Measurements from ENCODE around the gene TJP3.

TJP3 gene

DNA sequence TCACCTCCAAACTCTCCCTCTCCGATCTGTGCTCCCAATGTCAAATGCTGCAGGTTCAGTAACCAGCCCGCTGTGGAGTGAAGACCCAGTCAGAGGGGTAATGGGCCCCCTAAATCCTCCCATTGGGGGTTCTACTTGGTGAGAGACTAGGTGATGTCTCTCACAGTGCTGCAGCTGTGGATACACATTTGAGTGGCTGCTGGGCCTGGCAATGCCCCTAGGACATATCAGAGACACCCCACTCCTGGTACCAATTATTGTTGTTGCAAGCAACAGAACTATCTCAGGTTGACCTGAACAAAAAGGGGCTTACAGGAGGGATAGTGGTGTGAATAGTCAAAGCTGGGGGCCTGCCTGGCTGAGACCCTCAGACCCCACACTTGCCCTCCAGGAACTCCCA lies 73.4 kb downstream of the TJP3 start:
- in situ Hi-C loops (cut with HindIII; ENCODE audit: low sequenced_read_pairs): loop anchor here (25.0 kb wide), 2 partner anchors 206 to 431 kb away; partner anchors contain the start of gene EEF2

DNA sequence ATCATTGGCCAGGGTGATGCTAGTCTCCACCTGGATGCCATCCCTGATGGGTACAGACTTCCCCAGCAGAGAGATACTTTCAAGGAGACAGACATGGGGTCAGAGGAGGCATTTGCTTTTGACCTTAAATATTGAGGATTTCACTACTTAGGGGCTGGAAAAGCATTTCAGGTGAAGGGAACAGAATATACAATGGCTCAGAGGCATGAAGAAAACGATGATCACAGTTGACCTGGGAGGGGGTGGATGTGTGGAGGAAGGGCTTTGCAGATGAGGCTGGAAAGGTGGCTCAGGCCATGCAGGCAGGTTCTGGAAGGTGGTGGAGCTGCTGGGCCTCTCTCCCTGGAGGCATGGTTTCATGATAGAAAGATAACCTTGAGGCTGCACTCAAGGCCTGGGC lies 74.1 kb downstream of the TJP3 start:
- in situ Hi-C loops (cut with HindIII; ENCODE audit: low sequenced_read_pairs): loop anchor here (25.0 kb wide), 2 partner anchors 205 to 430 kb away; partner anchors contain the start of gene EEF2

DNA sequence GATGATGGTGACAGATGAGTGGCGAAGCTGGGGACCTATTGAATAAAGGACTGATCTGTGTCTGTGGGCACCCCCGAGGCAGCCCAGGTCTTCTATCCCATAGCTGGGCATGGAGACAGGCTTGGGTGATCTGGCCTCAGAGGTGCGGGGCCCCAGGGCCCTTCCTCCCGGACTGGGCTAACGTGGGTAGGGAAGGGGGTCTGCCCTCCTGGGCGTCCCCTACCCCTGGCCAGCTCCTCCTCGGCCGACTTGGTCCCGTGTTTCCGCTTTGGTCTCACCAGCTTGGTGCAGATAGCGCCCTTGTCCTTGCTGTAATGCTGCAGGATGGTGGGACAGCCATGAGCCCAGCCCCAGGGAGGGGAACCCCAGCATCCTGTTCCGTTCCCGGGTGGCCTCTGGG lies 74.7 kb downstream of the TJP3 start:
- in situ Hi-C loops (cut with HindIII; ENCODE audit: low sequenced_read_pairs): loop anchor here (25.0 kb wide), 2 partner anchors 204 to 429 kb away; partner anchors contain the start of gene EEF2

DNA sequence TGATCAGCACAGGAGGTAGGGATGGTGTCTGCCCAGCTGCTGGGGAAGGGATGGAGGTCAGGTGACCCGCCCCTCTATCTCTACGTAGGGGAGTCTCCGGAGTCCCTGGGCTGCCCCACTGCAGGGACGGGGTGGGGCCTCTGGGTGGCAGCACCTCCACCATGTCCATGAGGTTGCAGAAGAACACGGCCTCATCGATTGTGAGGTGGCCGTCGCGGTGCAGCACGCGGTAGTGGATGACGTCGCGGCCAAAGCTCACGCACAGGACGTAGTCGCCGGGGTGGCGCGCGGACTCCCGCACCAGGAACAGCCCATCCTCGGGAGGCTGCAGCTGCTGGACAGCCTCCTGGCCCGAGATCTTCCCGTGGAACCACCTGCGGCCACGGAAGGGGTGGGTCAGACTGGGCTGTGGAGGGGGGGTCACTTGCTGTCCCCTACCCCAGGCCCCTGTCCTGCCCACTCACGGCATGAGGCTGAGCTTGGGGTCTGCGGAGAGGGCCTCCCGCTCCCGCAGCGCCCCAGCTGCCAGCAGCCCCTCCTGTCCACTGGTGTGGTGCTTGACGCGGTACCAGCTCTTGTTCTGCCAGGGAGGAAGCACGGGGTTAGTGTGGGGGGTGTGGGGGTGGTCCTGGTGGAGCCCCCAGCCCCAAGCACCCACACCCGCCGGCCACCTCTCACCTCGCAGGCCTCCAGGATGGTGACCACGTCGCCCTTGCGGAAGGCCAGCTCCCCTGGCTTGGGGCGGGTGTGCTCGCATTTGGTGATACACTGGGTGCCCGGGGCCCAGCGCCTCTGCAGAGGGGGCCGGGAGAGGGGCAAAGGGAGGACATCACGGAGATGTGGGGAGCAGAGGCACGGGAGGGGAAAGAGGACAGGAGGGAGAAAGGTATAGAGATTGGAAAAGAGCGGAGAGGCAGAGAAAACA lies 75.7 kb downstream of the TJP3 start:
- in situ Hi-C loops (cut with HindIII; ENCODE audit: low sequenced_read_pairs): loop anchor here (25.0 kb wide), 2 partner anchors 203 to 428 kb away; partner anchors contain the start of gene EEF2

DNA sequence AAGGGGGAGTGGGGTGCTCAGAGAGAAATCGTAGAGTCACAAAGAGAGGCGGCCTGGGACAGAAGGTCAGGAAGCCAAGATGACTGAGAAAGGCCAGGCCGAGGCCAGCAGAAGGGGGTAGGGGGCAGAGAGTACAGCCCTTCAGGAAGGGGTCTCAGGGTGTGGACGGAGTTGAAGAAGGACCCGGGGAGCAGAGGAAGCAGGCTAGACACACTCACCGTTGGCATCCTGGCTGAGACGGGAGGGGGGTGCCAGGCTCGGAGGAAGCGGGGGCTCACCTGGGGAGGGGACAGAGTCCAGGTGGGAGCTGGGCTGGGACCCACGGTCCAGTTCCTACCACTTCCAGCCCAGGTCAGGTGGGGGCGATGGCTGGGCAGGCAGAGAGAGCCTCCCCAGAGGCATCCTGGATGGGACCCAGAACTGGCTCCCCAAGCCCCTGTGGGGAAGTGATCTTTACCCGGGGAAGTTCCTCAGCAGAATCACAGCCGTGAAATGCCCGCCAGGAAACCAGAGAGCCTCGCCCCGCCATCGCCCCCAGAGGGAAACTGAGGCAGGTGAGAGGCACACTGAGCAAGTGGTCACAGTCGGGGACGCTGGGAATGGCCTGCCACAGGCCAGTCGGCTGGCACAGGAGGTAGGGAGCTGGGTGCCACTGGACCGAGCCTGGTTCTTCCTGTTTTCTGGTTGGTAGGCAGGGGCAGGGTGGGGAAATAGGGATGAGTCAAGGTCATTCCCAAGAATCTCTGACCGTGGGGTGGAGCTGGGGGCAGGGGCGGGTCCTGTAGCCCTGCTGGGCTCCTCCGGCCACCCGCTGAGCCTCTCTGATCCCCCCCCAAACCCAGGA lies 76.6 kb downstream of the TJP3 start:
- in situ Hi-C loops (cut with HindIII; ENCODE audit: low sequenced_read_pairs): loop anchor here (25.0 kb wide), 2 partner anchors 202 to 427 kb away; partner anchors contain the start of gene EEF2

DNA sequence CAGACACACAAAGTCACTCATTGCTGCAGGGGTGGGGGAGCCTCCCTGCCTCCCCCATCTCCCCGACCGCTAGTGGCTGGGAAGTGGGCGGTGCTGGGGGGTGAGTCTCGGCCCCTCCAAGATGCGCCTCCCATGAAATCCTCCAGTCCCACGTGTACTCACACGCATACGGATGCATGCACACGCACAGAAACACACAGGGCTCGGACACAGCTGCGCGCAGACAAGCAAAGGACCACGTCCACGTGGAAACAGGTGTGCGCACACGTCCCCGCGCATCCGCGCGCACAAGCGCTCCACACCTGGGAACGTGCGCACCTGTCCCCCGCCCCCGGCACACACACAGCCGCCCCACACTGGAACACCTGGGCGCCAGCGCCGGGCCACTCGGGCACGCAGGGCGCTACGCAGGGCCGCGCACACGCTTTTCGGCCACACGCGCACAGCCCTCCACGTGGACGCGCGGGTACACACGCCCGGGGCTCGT lies 77.3 kb downstream of the TJP3 start:
- in situ Hi-C loops (cut with HindIII; ENCODE audit: low sequenced_read_pairs): loop anchor here (25.0 kb wide), 2 partner anchors 202 to 427 kb away; partner anchors contain the start of gene EEF2

DNA sequence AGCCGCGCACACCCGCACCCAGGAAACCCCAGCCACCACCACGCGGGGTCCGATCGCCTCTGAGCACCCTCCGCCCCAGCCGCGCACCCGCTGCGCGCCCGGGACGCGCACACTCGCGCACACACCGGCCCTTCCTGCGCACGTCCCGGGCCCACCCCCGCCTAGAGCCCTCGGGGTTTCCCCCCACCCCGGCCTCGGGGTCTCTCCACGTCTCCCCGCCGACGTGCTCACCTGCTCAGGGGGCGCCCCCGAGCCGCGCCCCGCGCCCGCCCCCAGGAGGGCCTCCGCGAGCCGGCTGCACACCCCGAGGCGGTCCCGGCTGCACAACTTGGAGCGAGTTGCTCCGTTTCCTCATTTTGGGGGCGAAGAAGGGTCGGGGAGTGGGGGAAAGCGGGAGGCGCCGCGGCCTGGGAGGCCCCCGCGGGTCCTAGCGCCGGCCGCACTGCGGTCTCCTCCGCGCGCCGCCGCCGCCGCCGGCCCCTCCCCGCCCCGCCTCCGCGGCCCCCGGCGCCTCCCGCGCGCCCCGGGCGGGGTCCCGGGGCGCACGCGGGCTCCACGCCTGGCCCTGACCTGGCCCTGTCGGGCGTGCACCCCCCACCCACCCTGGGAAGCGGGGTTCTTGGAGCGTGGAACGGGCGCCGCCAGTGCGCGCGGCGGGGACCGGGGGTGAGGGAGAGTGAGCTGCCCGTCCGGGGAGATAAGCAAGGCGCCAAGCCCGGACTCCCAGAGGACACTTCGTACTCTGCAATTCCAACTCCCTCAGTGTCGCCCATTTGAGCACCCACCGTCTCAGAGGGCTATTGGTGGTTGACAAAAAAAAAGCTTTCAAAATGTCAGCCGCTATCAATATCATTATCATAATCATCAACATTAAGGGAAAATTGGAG lies 78.0 kb downstream of the TJP3 start, which contains the start of gene MATK:
TSS of gene MATK (minus strand) at position 444 of the 887 bp plus-strand sequence. CDS start 1,246 bp downstream, outside the sequence.
- in situ Hi-C loops (cut with HindIII; ENCODE audit: low sequenced_read_pairs): loop anchor here (25.0 kb wide), 2 partner anchors 201 to 426 kb away; partner anchors contain the start of gene EEF2

DNA sequence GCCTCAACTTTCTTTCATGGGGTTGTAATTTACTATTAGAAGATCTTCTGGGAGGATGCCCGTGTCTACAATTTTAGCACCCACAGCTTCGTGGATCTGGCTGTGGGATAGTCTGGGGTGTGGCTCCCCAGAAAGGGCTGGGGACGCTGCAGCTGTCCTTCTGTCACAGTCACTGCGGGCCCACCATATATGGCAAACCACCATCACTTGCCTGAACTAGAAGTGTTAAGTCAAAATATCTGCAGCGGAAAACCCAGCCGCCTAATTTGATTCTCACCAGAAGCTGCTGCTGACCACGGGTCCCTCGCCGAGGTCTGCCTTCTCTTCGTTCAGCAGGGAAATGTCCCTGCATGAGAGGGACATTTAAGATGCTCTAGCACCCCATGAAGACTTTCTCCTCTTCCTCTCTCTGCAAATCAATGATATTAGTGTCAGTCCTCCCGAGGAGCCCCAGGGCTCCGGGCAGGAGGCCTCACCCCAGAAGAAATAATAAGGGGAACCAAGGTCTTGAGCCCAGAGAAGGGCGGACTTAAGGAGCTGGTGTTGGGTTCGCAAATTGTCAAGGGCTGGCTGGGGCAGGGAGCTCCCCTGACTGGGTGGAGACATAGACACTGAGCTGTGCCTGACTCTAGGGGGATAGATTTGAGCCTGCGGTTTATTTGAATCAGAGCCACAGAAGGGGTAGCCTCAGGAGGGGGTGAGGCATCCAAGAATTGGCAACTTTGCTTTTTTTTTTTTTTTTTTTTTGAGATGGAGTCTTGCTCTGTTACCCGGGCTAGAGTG lies 81.0 kb downstream of the TJP3 start:
- in situ Hi-C loops (cut with HindIII; ENCODE audit: low sequenced_read_pairs): loop anchor here (25.0 kb wide), 2 partner anchors 198 to 423 kb away; partner anchors contain the start of gene EEF2

DNA sequence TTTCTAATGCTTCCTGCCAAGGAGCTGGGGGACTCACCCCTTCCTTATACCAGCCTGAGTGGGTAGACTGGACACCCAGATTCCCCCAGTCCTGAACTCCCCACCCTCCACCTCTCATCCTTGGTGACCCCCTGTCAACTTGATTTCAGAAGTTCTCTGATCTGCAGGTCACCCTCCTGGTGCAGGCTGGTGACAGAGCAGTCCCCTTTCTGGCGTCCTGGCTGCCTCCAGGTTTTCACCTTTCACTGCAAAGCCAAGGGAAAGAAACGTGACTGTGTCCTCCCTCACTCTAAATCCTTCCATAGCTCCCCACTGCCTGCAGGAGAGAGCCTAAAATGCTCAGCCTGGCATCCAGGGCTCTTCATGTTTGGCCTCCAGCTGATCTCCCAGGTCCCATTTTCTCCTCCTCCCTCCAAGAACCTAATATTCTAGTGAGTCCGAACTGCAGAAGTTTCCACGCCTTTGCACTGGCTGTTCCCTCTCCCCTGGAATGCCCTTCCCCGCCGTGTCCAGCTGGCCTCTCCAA lies 82.1 kb downstream of the TJP3 start:
- in situ Hi-C loops (cut with HindIII; ENCODE audit: low sequenced_read_pairs): loop anchor here (25.0 kb wide), 2 partner anchors 197 to 422 kb away; partner anchors contain the start of gene EEF2

DNA sequence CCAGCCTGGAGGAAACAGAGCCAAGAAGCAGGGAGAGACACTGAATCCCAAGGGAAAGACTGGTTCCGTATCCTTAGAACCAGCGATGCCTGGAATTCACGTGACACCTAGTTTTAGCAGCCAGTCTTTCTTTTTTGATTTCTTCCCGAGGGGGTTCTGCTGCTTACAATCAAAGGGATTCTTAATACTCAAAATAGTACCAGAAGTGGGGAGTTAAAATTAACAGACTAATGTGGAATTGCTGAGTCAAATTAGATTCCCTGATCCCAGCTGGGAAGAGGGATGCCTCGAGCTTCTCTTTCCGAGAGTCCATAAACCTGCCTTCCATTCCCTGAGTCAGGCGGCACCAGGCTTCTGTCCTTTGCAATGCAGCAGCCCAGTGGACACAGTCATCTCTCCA lies 82.8 kb downstream of the TJP3 start:
- in situ Hi-C loops (cut with HindIII; ENCODE audit: low sequenced_read_pairs): loop anchor here (25.0 kb wide), 2 partner anchors 196 to 421 kb away; partner anchors contain the start of gene EEF2

DNA sequence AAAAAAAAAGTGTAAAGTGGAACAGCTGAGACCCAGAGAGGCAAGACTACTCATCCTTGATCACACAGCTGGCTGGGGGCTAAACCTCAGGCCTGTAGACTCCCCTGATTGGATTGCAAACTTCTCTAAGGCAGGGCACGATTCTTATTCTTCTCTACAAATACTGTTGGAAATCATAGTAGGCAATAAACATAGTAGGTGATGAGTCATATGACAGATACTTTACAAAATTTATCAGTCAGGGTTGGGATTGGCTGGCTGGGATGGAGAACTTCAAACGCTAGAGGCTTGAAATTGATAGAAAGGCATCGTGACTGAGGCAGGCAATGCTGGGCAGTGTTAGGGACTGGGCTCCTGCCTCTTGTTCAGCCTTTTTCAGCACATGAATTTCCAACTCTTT lies 83.9 kb downstream of the TJP3 start:
- in situ Hi-C loops (cut with HindIII; ENCODE audit: low sequenced_read_pairs): loop anchor here (25.0 kb wide), 2 partner anchors 195 to 420 kb away; partner anchors contain the start of gene EEF2

DNA sequence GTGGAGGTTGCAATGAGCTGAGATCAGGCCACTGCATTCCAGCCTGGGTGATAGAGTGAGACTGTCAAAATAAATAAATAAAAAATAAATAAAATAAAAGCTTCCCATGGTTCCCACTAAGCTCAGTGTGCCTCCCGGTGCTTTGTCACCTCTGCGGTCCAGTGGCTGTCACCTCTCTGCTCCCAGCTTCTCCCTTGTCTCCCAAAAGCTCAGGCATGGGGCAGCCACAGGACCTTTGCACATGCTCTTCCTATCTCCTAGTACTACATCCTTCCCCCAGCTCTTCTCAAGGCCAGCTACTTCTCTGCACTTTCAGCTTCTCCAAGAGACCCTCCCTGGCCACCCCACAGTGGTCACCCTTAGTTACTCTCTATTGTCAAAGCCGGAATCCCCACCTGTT lies 85.6 kb downstream of the TJP3 start:
- in situ Hi-C loops (cut with HindIII; ENCODE audit: low sequenced_read_pairs): loop anchor here (25.0 kb wide), 2 partner anchors 194 to 419 kb away; partner anchors contain the start of gene EEF2

DNA sequence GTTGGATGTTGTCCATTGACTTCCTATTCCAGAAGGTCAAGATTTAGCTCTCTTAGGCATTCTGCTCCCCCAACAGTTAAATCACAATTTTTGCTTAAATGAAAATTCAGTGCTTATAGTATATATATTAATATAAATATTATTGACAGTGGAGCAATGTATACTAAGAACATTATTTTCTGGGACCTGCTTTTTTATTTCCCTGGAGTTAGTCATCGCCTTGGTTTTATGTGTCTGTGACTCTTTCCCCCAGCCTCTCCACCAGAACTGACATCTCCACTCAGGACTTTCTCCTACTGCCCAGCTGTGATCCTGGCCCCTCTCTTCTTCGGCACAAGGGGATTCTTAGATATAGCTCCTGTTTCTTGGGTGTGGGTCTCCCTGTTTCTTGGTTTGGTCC lies 88.2 kb downstream of the TJP3 start:
- in situ Hi-C loops (cut with HindIII; ENCODE audit: low sequenced_read_pairs): loop anchor here (25.0 kb wide), 2 partner anchors 191 to 416 kb away; partner anchors contain the start of gene EEF2

DNA sequence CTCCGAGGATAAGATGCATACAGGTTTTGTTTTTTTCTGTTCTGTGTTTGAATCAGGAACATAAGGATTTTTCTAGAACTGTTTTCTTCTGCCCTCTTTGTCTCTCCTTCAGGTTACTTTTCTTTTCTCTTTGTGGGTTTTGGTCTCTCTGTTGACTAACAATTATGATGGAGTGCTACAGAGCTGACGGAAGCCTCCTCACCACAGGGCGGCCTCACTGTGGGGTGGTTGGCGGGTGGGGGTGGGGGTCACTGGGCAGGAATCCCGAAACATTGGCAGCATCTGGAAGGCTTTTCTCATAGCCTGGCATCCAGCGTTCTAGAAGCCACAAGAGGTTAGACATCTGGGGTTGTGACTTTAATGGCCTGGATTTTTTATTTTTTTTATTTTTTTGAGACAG lies 90.0 kb downstream of the TJP3 start:
- in situ Hi-C loops (cut with HindIII; ENCODE audit: low sequenced_read_pairs): loop anchor here (25.0 kb wide), 2 partner anchors 189 to 414 kb away; partner anchors contain the start of gene EEF2

Data from endothelial cell of hepatic sinusoid (primary cell).